ENCODE measurements around the gene ARHGEF7. TPM values are rescaled to one million over a fixed set of nuclear protein-coding genes. Genes with fewer than 3 reads are reported as not detected.

The ARHGEF7 gene
- total and polyA plus RNA-seq, 2 experiments from 2014 or later: 23.6 to 58.9 TPM

DNA sequence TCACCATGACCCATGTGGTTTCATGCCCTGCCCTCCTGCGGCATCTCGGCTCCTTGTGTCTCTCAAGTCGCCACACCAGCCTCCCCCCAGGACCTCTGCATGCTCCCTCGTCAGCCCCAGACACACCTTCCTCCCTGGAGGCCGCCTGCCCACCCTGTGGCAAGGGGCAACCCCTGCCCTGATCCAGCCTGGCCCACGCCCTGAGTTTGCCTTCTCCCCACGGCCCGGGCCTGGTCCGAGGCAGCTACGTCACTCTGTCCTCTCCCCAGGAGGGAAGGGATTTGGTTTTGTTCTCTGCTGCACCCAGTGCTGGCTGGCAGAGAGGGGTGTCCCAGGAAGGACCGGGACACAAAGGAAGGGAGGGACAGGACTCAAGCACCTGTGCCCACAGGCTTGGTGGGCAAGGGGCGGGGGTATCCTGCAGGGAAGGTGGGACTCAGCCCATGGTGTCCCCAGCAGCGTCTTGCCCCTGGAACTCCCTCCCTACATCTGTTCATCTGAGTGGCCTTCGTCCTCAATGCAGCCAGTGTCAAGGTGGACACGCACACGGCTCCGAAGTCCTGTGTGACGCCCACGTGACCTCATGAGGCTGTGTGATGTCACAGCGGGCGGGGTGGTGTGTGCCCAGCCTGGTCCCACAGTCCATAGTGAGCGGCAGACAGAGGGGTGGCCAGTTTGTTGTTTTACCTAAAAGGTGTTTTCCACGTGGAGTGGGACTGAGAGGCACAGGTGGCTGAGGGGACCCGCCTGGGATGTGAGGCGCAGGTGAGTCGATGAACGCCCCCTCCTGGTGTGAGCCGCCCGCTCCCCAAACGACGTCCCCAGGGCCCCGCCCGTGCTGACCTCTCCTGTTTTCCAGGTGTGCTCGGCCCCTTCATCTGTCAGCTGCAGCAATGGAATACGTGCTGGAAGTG is 205.1 kb downstream of the ARHGEF7 start, which contains the start of gene TEX29:
TSS of gene TEX29 (plus strand) at position 645 of the 914 bp plus-strand sequence. CDS start at position 894, 249 bp downstream.
- H2AFZ ChIP-seq: no peak within 1 kb of the TSS
- H3K27me3 ChIP-seq (ENCODE audit: insufficient read depth): no peaks in the 10 kb centered on the region
- H3K9me3 Mint-ChIP-seq: no peaks in the 10 kb centered on the region
- H3K79me2 ChIP-seq (replicated peaks; ENCODE audit: insufficient read depth): no peaks in the 10 kb centered on the region
- TF ChIP-seq, protein P1, sequence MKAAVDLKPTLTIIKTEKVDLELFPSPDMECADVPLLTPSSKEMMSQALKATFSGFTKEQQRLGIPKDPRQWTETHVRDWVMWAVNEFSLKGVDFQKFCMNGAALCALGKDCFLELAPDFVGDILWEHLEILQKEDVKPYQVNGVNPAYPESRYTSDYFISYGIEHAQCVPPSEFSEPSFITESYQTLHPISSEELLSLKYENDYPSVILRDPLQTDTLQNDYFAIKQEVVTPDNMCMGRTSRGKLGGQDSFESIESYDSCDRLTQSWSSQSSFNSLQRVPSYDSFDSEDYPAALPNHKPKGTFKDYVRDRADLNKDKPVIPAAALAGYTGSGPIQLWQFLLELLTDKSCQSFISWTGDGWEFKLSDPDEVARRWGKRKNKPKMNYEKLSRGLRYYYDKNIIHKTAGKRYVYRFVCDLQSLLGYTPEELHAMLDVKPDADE (IDR thresholded peaks at IDR 0.05): no peak
- peak; percentile 16 to 44; a peak in 2 of 4 replicates for TF ChIP-seq CTCF (conservative IDR thresholded peaks at IDR 0.05; ENCODE audit: low read depth in 2 of 2)
- ATAC-seq (peak; percentile 49), DNase-seq (ENCODE audit: low spot score) (peak; percentile 44)
- no peaks in the 10 kb centered on the region; the same call in 2 of the 3 replicates for H3K36me3 Mint-ChIP-seq (ENCODE audit: low read depth)
- H3K4me3 Mint-ChIP-seq: no peak within 1 kb of the TSS
- no peaks in the 10 kb centered on the region for H3K36me3 ChIP-seq (ENCODE audit: insufficient read depth)
- peaks cover 10% of the 10 kb centered on the region for H3K27me3 Mint-ChIP-seq (ENCODE audit: insufficient read depth, low read depth, poor library complexity)
- H4K20me1 ChIP-seq (replicated peaks; ENCODE audit: insufficient read depth): no peaks in the 10 kb centered on the region
- H3K4me2 ChIP-seq: no peak within 1 kb of the TSS
- no peak within 1 kb of the TSS for H3K27ac Mint-ChIP-seq
- no peak within 1 kb of the TSS for H3K4me3 ChIP-seq
- H3K27ac ChIP-seq (ENCODE audit: low read depth): no peak within 1 kb of the TSS
- H3K4me1 ChIP-seq (ENCODE audit: insufficient read depth): no peaks in the 10 kb centered on the region
- H3K9me2 ChIP-seq (ENCODE audit: insufficient read depth): no peaks in the 10 kb centered on the region
- peaks cover 5% of the 10 kb centered on the region; the same call in 1 of the 3 replicates for H3K4me1 Mint-ChIP-seq
- no peaks in the 10 kb centered on the region for H3F3A ChIP-seq (replicated peaks; ENCODE audit: low read depth)

- Histone ChIP-seq H3K4me3 (no peak overlapping the region), H3K36me3 (ENCODE audit: insufficient read depth) (no peaks in the 10 kb centered on the region), H3K4me1 (ENCODE audit: insufficient read depth) (no peaks in the 10 kb centered on the region), H3K27ac (ENCODE audit: low read depth) (no peak overlapping the region), H3K79me2 (replicated peaks; ENCODE audit: insufficient read depth) (no peaks in the 10 kb centered on the region), H3K4me2 (no peak overlapping the region), H2AFZ (no peak overlapping the region), H3K27me3 (ENCODE audit: insufficient read depth) (no peaks in the 10 kb centered on the region), H3F3A (replicated peaks; ENCODE audit: low read depth) (no peaks in the 10 kb centered on the region), H4K20me1 (replicated peaks; ENCODE audit: insufficient read depth) (no peaks in the 10 kb centered on the region), H3K9me2 (ENCODE audit: insufficient read depth) (no peaks in the 10 kb centered on the region)
- H3K27me3 Mint-ChIP-seq (ENCODE audit: insufficient read depth, low read depth, poor library complexity): peaks cover 11% of the 10 kb centered on the region
- DNase-seq (ENCODE audit: low spot score): no peak
- no peak overlapping the region for H3K4me3 Mint-ChIP-seq
- ATAC-seq: no peak
- H3K4me1 Mint-ChIP-seq: peaks cover 5% of the 10 kb centered on the region; the same call in 1 of the 3 replicates
- no peak overlapping the region for H3K27ac Mint-ChIP-seq
- no peaks in the 10 kb centered on the region for H3K9me3 Mint-ChIP-seq
- H3K36me3 Mint-ChIP-seq (ENCODE audit: low read depth): no peaks in the 10 kb centered on the region; the same call in 2 of the 3 replicates
- TF ChIP-seq STAT1 (IDR thresholded peaks at IDR 0.05; ENCODE audit: unreplicated experiment): no peak
- TF ChIP-seq ZNF331 (CRISPR knock-in tag; IDR thresholded peaks at IDR 0.05; ENCODE audit: low read depth): no peak
- TF ChIP-seq, protein P1 (IDR thresholded peaks at IDR 0.05): no peak
- TF ChIP-seq CTCF (conservative IDR thresholded peaks at IDR 0.05; ENCODE audit: low read depth in 2 of 2): no peak
- TF ChIP-seq ZNF114 (CRISPR knock-in tag; IDR thresholded peaks at IDR 0.05): no peak
These were observed 207.1 kb downstream of the ARHGEF7 start for GRCh38 chr13:111322001-111322915.

All from GM23338 (cell line).